ENCODE data around the gene TP53TG5. TPM values are rescaled to one million over a fixed set of nuclear protein-coding genes. Genes with fewer than 3 reads are reported as not detected.
"Not testable (repeated sequence)": the region's sequence is repeated elsewhere in the genome, so short reads cannot be mapped to it uniquely, and the experiment has no call there.

The TP53TG5 gene
- total RNA-seq, 4 donors from 2014 or later = not detected

GRCh38 chr20:45352729-45353128, 25.4 kb downstream of the TP53TG5 start:
- ATAC-seq = no peak
- in situ Hi-C loops (cut with MboI; ENCODE audit: low sequenced_read_pairs in 4 of 4) = loop anchor here in 1 of 4 donors (25.0 kb wide), 1 partner anchor 1140 kb away; the partner anchor contains the start of gene OSER1
- no peaks in the 10 kb centered on the region for H3K27me3 ChIP-seq
- TF ChIP-seq POLR2A (IDR thresholded peaks at IDR 0.05) = no peak
- no peak for DNase-seq
- H3K27ac ChIP-seq = no peak overlapping the region
- H3K4me1 ChIP-seq = peaks cover 11 to 25% of the 10 kb centered on the region in 2 donors
- no peak overlapping the region for H3K4me3 ChIP-seq
- intact Hi-C loops (cut with DNase I; ENCODE audit: low total_unique reads) = loop anchor here (10.0 kb wide), 1 partner anchor 858 kb away; no protein-coding TSS in a partner anchor
- H3K9me3 ChIP-seq = no peaks in the 10 kb centered on the region
- H3K36me3 ChIP-seq = no peaks in the 10 kb centered on the region

DNA sequence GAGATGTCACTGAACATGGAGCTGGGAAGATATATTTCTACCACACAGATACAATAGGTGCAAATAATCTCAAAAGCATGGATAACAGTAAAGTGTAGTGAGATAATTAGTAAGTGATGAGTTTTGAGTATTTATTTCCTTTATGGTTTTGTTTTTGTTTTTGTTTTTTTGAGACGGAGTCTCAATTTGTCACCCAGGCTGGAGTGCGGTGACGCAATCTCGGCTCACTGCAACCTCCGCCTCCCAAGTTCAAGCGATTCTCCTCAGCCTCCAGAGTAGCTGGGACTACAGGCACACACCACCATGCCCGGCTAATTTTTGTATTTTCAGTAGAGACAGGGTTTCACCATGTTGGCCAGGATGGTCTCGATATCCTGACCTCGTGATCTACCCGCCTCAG, 27.3 kb downstream of the TP53TG5 start:
- intact Hi-C loops (cut with DNase I; ENCODE audit: low total_unique reads) = loop anchor here (10.0 kb wide), 1 partner anchor 856 kb away; no protein-coding TSS in a partner anchor

DNA sequence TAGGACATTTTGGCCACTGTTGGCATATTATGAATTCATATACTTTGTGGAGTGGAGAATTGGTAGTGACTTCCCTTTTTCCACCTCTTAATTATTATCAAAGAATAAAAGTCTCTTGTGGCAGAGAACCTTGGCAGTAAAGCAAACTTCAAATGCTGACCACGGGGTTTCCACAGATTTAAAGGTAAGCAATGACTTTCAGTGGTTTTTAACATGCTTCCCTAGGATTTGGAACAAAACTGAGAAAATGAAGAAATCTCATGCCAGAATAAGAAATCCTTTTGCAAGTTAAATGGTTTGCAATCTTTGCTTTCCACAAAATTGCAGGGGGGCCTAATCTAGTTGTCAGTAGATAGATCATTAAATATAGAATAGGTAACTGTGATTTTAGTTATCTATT, 27.9 kb downstream of the TP53TG5 start:
- DNase-seq (no peak), ATAC-seq (no peak)
- H3K9me3 ChIP-seq = no peaks in the 10 kb centered on the region
- intact Hi-C loops (cut with DNase I; ENCODE audit: low total_unique reads) (loop anchor here (10.0 kb wide), 1 partner anchor 855 kb away; no protein-coding TSS in a partner anchor), in situ Hi-C loops (cut with MboI; ENCODE audit: low sequenced_read_pairs in 4 of 4) (loop anchor here in 1 of 4 donors (25.0 kb wide), 1 partner anchor 1138 kb away; the partner anchor contains the start of gene OSER1)
- H3K27me3 ChIP-seq = no peaks in the 10 kb centered on the region
- H3K4me1 ChIP-seq = peaks cover 5 to 24% of the 10 kb centered on the region in 2 donors
- H3K36me3 ChIP-seq = no peaks in the 10 kb centered on the region
- H3K27ac ChIP-seq = peak overlapping the region in 3 of 4 donors; percentile 90 to 100 (median 99)
- no peak overlapping the region for H3K4me3 ChIP-seq
- TF ChIP-seq, protein P1, sequence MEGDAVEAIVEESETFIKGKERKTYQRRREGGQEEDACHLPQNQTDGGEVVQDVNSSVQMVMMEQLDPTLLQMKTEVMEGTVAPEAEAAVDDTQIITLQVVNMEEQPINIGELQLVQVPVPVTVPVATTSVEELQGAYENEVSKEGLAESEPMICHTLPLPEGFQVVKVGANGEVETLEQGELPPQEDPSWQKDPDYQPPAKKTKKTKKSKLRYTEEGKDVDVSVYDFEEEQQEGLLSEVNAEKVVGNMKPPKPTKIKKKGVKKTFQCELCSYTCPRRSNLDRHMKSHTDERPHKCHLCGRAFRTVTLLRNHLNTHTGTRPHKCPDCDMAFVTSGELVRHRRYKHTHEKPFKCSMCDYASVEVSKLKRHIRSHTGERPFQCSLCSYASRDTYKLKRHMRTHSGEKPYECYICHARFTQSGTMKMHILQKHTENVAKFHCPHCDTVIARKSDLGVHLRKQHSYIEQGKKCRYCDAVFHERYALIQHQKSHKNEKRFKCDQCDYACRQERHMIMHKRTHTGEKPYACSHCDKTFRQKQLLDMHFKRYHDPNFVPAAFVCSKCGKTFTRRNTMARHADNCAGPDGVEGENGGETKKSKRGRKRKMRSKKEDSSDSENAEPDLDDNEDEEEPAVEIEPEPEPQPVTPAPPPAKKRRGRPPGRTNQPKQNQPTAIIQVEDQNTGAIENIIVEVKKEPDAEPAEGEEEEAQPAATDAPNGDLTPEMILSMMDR (IDR thresholded peaks at IDR 0.05 in 4 of 5, conservative IDR thresholded peaks at IDR 0.05 in 1 of 5) = no peak
- no peak for TF ChIP-seq POLR2A (IDR thresholded peaks at IDR 0.05)

More for the DNA sequence above, 27.3 kb downstream of the TP53TG5 start:
- not testable (repeated sequence) for ATAC-seq, H3K27ac ChIP-seq, H3K36me3 ChIP-seq, H3K27me3 ChIP-seq, H3K9me3 ChIP-seq, DNase-seq, H3K4me3 ChIP-seq
- peaks cover 0 to 22% of the 10 kb centered on the region in 2 donors for H3K4me1 ChIP-seq
- in situ Hi-C loops (cut with MboI; ENCODE audit: low sequenced_read_pairs in 4 of 4) = loop anchor here in 1 of 4 donors (25.0 kb wide), 1 partner anchor 1138 kb away; the partner anchor contains the start of gene OSER1

GRCh38 chr20:45347936-45348778, 30.0 kb downstream of the TP53TG5 start, which contains the start of gene SDC4:
Gene SDC4, minus strand, starts transcription at chr20:45348424. Its CDS starts 40 bp downstream, at chr20:45348384.
- H3K9me3 ChIP-seq = no peaks in the 10 kb centered on the region
- peak within 1 kb of the TSS; percentile 90 to 100 (median 98) for H3K27ac ChIP-seq
- no peaks in the 10 kb centered on the region for H3K36me3 ChIP-seq
- peaks cover 21 to 45% of the 10 kb centered on the region in 2 donors for H3K4me1 ChIP-seq
- ATAC-seq (peak; percentile 35 to 45), DNase-seq (peak; percentile 65 to 86)
- in situ Hi-C loops (cut with MboI; ENCODE audit: low sequenced_read_pairs in 4 of 4) (loop anchor here in 2 of 4 donors (25.0 kb wide), 2 partner anchors 1136 to 1161 kb away; partner anchors contain the start of genes JPH2 (in 1 of the 2) and OSER1 (in 1 of the 2)), intact Hi-C loops (cut with DNase I; ENCODE audit: low total_unique reads) (no loop called here)
- H3K27me3 ChIP-seq = no peaks in the 10 kb centered on the region
- H3K4me3 ChIP-seq = peak within 1 kb of the TSS; percentile 60 to 97 (median 91)
- TF ChIP-seq, protein P1 (IDR thresholded peaks at IDR 0.05 in 4 of 5, conservative IDR thresholded peaks at IDR 0.05 in 1 of 5) = no peak
- TF ChIP-seq POLR2A (IDR thresholded peaks at IDR 0.05) = peak; percentile 99

DNA sequence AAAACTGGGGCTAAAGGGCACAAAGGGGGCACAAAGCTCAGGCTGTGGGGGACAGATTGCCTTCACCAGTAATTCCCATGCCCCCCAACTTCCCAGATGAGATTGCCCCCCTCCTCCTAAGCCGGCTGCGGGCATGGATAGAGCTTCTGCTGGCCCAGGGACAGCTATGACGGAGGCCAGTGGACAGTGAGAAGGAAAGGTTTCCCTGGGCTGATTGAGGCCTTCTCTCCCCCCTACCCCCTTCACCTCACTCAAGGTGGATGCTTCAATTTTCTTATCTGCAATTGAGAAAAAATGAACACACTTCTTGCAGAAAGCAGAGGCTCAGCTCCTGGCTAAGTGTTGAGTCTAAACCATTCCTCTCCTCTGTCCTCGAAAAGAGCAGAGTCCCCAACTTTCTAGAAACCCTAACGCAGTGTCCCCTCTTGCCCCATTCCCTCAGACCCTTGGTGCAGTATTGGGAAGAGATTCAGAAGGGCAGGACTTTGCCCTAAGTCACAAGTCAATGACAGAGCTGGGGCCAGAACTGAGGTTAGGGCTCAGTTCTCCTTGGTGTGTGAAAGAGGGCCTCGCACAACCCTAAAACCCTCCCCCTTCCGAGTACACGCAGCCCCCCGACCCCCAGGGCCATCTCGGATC, 30.7 kb downstream of the TP53TG5 start:
- TF ChIP-seq, protein P1 (IDR thresholded peaks at IDR 0.05 in 4 of 5, conservative IDR thresholded peaks at IDR 0.05 in 1 of 5) = no peak
- no peak for TF ChIP-seq POLR2A (IDR thresholded peaks at IDR 0.05)
- H3K4me1 ChIP-seq = peaks cover 28 to 52% of the 10 kb centered on the region in 2 donors
- H3K9me3 ChIP-seq = no peaks in the 10 kb centered on the region
- in situ Hi-C loops (cut with MboI; ENCODE audit: low sequenced_read_pairs in 4 of 4) (loop anchor here in 2 of 4 donors (25.0 kb wide), 2 partner anchors 1135 to 1160 kb away; partner anchors contain the start of genes JPH2 (in 1 of the 2) and OSER1 (in 1 of the 2)), intact Hi-C loops (cut with DNase I; ENCODE audit: low total_unique reads) (no loop called here)
- no peaks in the 10 kb centered on the region for H3K27me3 ChIP-seq
- peak overlapping the region; percentile 90 to 100 (median 98) for H3K27ac ChIP-seq
- DNase-seq (peak in 1 of 2 donors; percentile 58), ATAC-seq (no peak)
- H3K36me3 ChIP-seq = no peaks in the 10 kb centered on the region
- peak overlapping the region; percentile 60 to 97 (median 91) for H3K4me3 ChIP-seq

Data from gastrocnemius medialis (tissue), 4 donors.